ENCODE data around the gene MTFMT.
"Not testable (repeated sequence)": the region's sequence is repeated elsewhere in the genome, so short reads cannot be mapped to it uniquely, and the experiment has no call there.

The MTFMT gene

DNA sequence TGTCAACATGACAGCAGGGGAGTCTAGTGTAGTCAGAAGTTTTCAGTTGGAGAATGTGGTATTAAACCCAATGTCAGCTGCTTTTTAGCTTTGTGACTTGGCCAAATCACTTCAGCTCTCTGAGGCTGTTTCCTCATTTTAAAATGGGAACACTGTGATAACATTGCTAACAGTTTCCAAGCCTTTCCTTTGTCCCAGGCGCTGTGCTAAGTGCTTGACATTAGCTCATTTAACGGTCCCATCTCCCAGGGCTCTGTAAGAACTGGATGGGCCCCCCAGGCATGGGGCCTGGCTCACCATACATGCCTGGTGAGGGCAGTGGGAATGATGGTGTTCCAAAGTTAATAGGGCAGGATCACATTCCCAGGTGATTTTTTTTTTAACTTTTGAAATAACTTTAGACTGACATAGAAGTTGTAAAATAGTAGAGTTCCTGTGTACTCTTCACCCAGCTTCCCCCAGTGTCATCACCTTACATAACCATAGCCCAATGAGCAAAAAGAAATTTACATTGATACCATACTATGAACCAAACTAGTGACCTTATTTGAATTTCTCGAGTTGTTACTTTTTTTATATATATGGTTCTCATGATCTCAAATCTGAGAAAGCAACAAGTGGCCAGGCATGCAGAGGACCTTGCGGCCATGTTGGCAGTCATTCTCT is 30.6 kb upstream of the MTFMT start:
- DNase-seq, result no peak

DNA sequence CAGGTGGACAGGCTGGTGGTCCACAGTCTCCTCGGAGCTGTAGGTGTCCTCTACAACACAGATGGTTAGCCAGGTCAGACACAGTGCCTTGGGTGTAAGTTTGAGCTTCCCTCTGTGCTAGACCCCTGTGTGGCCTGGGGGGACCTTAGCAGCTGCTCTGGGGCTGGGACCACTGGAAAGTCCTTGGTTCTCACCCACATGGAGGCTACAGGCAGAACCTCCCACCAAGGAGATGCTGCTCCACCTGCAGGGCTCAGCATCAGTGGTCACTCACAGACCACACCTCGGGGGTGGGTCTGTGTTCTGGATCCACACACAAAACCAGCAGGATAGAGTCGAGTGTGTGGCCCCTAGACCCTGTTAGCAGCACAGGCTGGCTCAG is 29.9 kb upstream of the MTFMT start:
- DNase-seq, result no peak

DNA sequence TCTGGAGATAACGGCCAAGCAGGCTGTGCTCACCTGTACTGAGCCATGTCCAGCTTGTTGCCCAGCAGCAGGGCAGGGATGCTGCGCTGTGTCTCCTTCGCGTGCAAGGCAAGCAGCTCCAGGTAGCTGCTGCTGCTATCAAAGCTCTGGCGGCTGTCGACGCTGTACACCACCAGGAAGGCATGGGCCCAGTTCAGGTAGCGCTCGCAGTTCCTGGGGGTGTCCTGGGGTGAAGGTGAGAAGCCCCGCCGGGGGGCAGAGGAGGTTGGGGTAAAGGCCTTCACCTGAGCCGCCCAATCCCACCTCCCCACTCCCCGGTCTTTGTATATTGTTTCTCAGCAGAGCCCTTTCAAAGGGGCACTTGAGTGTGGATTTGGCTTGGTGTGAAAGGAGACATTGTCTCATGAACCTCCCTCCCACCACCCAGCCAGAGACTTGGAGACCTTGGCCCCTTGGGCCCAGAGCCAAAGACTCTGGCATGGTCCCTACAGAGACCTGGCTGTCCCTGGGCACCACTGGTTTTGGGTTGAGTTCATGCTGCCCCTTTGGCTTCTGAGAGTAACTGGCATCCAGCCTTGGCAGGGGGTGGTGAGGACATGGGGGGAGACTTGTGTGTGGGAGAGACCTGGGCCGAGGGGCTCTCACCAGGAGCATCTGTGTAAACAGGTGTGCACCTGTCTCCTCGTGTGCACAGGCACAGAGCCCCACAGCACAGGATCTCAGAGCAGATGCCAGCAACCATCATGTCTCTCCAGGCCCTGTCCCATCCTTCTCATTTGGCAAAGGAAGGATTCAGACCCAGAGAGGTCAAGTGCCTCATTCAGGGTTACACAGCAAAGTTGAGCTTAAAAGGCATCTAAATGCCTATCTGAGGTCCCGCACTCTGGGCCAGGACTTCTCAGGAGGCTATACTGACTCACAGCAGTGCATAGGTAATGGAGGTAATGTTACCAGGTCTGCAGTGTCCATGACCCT is 29.2 kb upstream of the MTFMT start:
- no peak for DNase-seq

DNA sequence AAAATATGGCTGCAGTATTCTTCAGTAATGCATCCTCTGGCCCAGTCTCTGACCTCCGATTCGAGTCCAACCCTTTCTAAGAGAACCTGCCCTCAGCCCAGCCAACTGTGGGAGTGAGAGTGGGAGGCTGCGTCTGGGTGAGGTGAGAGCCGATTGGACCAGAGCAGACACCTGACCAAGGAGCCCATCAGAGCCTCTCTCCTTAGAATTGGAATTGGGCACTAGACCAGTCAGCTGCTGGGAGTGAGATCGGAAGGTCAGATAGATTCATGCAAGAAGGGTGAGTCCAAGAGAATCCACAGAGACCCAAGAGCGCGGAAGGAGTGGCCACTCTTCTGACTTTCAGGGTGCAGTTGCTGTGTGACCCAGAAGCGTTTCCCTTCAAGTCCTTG is 28.1 kb upstream of the MTFMT start:
- no peak for DNase-seq

DNA sequence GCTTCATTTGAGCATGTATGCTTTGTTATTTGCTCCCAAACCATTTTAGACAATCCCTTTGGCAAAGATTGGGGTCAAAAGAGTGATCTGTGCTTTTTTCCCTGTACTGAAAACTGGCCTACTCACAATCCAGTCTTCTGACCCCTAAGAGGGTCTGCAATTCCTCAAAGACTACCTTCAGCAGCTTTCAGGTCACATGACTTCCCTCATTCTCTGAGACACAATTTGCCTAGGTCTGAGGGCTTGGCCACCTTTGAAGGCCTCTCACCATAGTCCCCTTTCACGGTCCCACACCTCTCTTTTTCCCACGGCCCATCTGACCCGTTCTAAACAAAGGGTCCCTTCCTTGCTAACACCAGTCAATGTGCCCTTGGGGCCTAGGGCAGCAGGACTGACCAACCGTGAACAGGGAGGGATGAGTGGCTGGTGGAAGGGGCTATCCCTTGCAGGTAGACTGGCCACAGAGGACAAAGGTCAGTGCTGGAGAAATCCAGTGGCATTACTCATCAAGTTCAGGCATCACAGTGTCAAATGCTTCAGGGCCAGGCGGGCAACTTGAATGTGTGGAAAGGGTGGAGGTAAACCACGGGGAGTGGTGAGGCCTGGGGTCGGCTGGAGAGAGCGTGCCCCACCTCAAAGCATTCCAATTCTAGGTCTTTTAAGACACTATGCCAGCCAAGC is 27.6 kb upstream of the MTFMT start:
- DNase-seq, result no peak

DNA sequence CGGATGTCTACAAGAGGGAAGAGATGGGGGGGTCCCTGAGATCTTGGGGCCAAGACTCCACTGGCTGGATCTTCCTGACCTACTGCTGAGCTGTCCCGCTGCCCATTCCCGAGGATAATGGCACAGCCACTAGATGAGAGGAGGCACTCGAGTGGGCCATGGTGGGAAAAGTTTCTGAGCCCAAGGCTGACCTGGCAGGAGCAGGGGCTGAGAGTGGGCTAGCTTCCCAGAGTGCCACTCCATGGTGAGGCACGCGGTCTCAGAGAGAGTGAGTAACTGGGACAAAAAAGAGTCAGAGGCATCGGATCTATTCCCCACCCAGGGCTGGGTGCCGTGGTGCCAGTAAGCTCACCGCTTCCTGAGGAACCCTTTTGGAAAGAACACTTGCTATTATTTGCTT is 26.7 kb upstream of the MTFMT start:
- no peak for DNase-seq

DNA sequence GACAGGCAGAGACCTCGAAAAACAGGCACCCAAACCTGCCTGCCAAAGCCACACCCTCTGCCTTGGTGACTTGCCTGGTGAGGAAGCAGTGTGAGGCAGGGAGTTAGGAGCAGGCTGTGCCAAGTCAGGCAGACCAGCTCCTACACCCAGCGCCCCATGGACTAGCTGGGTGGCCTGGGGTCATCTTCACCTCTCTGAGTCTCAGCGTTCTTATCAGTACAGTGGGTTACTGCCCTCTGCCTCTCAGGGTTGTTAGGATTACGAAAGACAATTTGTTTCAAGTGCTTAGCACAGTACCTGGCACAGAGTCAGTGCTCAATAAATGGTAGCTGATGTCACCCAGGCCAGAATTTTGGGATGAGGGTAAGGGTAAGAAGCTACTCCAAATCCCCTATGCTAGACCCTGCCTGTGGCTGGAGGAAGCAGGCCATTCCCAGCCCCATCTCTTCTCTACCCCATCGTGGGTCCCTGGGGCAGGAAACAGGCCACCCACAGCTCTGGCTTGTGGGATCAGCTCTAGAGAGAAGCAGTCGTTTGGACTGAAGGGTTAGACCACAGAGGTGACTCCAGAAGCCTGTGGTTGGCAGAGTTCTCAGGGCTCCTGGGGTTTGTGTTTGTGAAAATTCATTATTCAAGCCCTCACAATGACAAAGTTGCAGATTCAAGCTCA is 25.9 kb upstream of the MTFMT start:
- no peak for DNase-seq

DNA sequence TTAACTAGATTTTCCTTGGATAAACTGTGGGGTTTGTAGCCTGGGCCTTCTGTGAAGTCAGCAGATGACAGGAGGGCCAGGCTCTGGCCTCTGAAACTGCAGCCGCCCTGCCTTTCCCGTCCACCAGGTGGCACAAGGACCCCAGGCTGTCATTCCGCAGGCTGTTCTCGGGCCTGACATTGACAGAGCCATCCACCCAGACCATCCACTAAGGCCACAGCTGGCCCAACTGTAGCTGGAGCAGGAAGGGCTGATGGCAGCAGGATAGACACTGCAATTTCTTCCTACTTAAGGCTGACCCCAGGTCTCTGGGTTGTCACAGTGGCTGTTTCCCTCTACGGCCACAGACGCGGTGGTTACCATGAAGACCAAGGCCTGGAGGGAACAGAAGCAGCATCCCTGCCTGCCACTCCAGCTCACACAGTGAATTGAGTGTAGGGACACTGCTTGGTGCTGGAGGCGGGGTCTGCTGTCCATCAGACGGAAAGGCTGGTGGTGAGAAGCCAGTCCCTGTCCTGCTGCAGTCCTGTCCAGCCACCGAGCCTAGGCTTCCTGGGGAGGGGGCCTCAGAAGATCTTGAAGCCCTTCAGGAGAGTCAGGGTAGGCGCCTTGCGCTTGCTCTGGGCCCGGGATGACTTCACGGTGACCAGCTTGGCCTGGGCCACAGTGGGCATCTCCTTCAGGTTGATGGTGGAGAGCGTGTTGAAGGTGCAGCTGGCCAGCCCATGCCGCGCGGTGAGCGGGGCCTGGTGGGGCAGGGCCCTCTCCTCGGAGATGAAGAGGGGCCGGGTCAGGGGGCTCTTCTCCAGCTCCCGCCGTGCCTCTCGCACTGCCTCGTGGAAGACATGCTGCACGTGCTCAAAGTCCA is 25.1 kb upstream of the MTFMT start:
- DNase-seq, result peak; percentile 62

DNA sequence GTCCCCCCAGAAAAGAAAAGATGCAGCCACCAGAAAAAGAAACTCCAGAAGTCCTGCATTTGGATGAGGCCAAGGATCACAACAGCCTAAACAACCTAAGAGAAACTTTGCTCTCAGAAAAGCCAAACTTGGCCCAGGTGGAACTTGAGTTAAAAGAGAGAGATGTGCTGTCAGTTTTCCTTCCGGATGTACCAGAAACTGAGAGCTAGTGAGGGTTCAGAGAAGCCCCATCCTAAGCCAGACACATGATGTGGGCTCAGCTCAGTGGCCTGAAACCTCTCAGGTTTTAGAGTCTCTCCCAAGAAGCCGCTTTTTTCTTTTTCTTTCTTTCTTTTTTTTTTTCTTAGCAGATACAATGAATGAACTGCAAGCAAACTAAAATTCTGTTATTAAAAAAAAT is 23.5 kb upstream of the MTFMT start:
- DNase-seq, result no peak

DNA sequence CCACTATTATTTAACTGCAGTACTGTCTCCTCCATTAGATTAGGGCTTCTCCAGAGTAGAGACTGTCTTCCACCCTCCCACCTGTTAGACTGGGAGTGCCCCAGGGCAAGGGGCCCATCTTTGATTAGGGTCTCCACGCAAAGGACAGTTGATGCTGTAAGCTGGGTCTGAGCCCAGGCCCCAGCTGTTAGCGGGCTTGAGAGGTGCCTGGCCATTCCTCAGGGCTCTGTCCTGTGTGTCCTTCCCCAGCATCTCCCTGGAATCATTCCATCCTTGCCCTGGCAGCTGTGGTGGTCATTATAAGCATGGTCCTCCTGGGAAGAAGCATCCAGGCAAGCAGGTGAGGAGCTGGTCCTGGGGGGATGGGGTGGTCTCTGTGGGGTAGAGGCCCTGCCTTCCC is 21.8 kb upstream of the MTFMT start:
- no peak for DNase-seq

DNA sequence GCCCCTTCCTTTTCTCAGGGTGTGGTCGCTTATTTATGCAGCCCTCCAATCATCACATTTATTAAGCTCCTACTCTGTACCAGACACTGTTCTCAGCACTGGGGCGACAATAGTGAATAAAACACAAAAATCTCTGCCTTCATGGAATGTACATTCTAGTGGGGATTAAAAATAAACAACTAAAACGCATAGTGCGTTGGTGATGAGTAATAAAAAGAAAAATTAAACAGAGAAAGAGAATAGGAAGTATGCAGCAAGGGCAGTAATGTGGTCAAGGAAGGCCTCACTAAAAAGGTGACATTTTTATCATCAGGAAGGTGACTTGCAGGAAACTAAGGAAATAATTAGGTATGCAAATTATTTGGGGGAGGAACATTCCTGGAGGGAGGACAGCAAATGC is 20.8 kb upstream of the MTFMT start:
- DNase-seq, result no peak

DNA sequence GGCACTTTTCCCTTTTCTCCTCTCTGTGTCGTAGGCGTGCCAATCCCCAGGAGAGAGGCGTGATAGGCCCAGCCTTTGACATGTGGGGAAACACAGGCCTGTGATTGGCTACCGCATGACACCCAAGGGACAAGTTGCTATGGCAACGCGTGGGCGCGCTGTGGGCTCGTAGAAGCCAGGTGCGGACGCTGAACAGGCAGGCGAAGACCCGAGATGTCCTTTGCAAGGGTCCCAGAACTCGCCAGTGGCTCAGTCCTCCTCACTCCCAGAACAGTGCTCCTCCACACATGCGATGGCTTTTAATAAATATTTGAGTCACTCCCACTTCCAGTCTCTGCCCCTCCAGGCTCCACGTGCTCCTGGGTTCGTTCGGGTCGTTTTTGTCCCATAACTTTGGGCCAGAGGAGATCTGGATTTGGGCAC is 20.0 kb upstream of the MTFMT start:
- peak; percentile 98 for DNase-seq

DNA sequence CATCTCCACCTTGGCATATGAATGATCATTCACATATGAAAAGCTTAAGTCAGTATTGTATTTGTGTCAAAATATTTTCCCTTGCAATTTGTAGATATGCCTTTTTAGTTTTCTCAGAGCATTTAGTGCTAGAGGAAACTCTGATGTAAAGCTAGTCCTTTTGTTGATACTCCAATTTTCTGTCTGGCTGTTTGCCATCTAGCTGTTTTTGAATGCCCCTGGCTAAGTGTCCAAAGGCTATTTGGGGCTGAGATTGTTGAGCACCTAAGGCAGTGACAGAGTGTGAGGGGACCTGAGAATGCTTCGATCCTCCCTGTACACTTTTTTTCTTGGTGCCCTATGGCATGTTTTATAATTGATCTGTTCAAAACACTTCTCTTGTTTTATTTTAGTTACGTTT is 18.8 kb upstream of the MTFMT start:
- peak; percentile 17 for DNase-seq

DNA sequence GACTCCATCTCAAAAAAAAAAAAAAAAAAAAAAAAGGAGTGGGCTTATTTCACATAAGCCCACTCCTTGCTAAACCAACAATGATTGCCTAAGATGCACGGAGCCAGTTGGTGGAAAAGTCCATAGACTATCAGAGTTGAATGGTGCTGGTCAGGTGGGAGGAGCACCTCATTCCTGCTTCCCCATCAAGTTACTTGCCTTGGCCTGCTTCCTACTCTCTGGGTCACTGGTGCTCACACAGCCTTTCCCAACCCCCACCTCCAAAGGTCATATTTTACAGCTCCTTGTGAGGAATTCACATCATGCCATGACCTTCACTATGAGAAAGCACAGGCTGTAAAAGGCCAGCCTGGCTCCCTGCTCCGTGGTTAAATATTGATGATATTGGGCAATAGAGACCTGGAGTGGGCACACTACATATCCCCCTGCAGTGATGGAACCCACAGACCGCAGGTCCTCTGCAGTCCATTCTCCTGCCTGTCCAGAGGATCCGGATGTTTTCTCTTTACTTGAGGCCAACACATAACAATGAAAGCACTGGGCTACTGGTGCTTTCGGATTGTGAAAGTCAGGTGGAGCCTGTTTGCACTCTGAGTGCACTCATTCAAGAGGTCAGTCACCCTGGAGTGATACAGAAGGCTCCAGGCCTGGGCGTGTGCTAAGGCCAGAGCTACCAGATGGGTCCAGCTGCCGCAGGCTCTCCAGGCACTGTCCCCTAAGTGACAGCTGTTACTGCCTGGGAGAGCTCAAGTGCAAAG is 15.5 kb upstream of the MTFMT start, which contains the start of gene SLC51B:
SLC51B (plus strand) TSS at position 664 of the 758 bp plus-strand sequence. CDS start 4,618 bp downstream, outside the sequence.
- no peak for DNase-seq

DNA sequence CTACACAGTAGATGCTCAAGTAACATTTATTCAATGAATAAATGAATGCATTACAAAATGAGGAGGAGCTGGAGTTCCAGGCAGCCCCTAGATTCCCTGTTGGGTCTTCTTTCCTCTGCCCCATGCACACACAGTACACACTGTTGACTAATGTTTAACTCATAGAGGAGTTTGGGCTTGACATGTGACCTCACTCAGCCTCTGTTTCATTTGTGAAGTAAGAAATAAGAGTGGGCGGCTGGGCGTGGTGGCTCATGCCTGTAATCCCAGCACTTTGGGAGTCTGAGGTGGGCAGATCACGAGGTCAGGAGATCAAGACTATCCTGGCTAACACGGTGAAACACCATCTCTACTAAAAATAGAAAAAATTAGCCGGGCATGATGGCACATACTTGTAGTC is 14.8 kb upstream of the MTFMT start:
- not testable (repeated sequence) for DNase-seq

DNA sequence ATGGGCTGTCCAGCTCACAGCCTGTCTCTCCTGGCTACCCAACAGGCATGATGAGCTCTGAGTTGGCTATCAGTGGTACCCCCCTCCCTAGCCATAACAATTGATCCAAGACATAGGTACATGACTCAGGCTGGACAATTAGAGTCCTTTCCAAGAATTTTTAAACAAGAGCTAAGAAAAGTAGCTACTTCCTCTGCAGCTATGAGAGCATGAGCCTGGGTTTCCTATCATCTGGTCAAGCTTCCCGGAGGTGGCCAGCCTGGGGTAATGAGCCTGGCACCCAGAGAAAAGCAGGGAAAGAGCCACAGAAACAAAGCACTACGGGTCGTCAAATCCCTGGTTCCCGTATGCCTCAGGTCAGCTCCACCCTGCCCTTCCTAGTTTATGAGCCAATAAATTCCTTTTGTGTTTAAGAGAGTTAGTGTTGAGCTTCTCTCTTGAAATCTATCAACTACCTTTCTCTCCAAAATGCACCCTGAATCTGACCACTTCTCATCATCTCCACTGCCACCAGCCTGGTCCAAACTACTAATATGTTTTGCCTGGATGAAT is 13.4 kb upstream of the MTFMT start:
- DNase-seq, result no peak

DNA sequence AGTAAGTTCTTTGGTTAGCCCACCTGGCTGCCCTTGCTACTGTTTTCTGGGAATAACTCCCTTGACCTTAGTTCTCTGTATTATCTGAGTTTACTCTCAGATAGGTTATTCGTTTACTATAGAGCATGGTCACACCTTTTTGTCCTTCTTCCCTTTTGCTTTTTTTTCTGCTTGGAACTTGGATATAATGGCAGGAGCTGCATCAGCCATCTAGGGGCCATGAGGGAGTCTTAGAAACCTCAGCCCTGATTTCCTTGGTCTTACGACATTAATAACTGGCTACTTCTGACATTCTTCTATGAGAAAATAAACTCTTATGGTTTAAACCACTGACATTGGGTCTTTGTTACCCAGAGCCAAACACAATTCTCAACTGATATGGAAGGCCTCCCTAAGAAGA is 12.3 kb upstream of the MTFMT start:
- DNase-seq, result no peak

DNA sequence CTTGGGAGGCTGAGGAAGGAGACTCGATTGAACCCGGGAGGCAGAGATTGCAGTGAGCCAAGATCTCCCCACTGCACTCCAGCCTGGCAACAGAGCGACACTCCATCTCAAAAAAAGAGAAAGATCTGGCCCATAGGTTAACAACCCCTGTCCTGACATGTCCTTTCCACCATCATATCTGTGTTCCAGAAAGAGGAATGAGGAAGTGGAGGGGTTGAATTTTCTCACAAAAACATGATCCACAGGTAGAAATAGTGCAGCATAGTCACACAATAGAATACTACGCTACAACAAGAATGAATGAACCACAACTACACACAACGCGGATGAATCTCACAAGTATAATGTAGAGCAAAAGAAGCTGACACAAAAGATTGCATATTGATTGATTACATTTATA is 11.0 kb upstream of the MTFMT start:
- DNase-seq, result no peak

DNA sequence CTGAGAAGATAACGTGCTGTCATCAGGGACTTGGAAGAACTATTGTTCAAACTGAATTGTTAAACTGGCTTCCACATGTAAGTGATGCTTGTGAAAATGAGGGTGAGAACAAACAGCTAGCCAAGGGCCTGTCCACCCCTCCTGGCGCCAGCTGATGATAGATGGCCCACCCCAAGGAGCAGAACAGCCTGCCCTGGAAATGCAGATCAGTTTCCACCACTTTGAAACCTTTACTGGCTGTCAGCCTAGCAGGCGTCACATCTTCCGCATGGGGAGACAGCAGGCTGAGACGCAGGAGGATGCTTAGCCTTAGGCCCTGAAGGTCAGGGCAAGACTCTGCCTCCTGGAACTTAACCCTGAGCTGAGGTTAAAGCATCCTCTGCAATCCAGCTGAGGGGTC is 9.4 kb upstream of the MTFMT start:
- DNase-seq, result no peak

DNA sequence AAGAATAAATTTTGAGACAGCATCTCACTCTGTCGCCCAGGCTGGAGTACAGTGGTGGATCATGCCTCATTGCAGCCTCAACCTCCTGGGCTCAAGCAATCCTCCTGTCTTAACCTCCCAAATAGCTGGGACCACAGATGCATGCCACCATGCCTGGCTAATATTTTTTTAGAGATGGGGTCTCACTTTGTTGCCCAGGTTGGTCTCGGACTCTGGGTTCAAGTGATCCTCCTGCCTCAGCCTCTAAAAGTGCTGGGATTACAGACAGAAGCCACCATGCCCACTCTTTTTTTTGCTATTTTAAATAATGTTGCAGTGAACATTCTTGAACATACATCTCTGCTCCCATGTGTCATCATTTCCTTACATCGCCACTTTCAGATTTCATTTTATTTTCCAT is 9.0 kb upstream of the MTFMT start:
- no peak for DNase-seq

DNA sequence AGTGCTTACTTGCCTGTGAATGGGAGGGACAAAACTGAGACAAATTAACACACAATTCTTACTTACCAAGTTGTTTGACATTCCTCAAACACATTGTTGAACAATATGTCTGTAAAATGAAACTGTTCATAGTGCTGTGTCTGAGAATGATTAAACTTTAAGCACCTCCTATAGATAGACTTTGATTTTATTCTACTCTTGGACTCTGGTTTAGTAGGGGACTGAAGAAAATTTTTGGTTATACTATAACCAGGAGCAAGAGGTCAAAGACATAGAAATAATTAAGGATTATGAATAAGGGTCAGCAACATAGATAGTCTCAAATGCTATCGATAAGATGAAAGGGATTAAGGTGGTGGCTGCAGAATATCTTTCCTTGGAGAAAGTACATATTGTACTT is 7.9 kb upstream of the MTFMT start:
- DNase-seq, result no peak

Data from COR-L47 (cell line).